Heart left ventricle (tissue), 16 donors: ENCODE data around the gene NPHP4. TPM values are rescaled to one million over a fixed set of nuclear protein-coding genes. Genes with fewer than 3 reads are reported as not detected.
A peak's percentile ranks its signal among the peaks of the same experiment; 100 is the strongest.

Experiments
- ATAC-seq, 4 donors: fragments of 200-7000 bp; cut with Tn5 transposase; one replicate each; pipeline ENCODE4 v1.9.1; 2020 to 2022; ENCODE audit warnings: moderate library complexity in 4 of 4, mild to moderate bottlenecking in 3 of 4, moderate number of reproducible peaks in 1 of 4
- DNase-seq, 5 donors: peaks; one replicate each; pipeline ENCODE4 v3.0.0-alpha.2; 2020
- H3K27ac ChIP-seq, 12 donors: fragments of 200-600 bp; sonication (generic) in 4 of 12; one replicate each; pipeline versions ENCODE4 v1.5.0 to v1.8.0; 2016 to 2022; ENCODE audit warnings: mild to moderate bottlenecking in 2 of 12
- H3K27me3 ChIP-seq, 9 donors: fragments of 200-600 bp; sonication (generic) in 2 of 9; one replicate each; pipeline versions ENCODE4 v1.5.1 to v1.8.0; 2016 to 2022; ENCODE audit warnings: mild to moderate bottlenecking in 3 of 9
- H3K36me3 ChIP-seq, 9 donors: fragments of 200-600 bp; sonication (generic) in 2 of 9; one replicate each; pipeline versions ENCODE4 v1.5.0 to v1.8.0; 2018 to 2022; ENCODE audit warnings: mild to moderate bottlenecking in 2 of 9
- H3K4me1 ChIP-seq, 12 donors: fragments of 200-600 bp; sonication (generic) in 4 of 12; one replicate each; pipeline versions ENCODE4 v1.5.0 to v1.8.0; 2016 to 2022; ENCODE audit warnings: mild to moderate bottlenecking in 3 of 12
- H3K4me3 ChIP-seq, 12 donors: fragments of 200-600 bp; sonication (generic) in 4 of 12; one replicate each; pipeline versions ENCODE4 v1.5.0 to v1.8.0; 2017 to 2022; ENCODE audit warnings: mild to moderate bottlenecking in 9 of 12, moderate library complexity in 4 of 12
- H3K9me3 ChIP-seq, 12 donors: fragments of 200-600 bp; sonication (generic) in 4 of 12; one replicate each; pipeline versions ENCODE4 v1.5.0 to v1.8.0; 2016 to 2022; ENCODE audit warnings: mild to moderate bottlenecking in 1 of 12
- CTCF ChIP-seq, 12 donors: fragments of 200-600 bp; sonication (generic) in 4 of 12; IDR thresholded peaks; one replicate each; pipeline versions ENCODE4 v1.5.0 to v1.8.0; 2018 to 2022; ENCODE audit warnings: antibody characterized with exemption in 12 of 12, mild to moderate bottlenecking in 5 of 12
- POLR2A ChIP-seq, 2 donors: fragments of 450-650 bp; IDR thresholded peaks; one replicate each; pipeline ENCODE4 v1.6.1; 2017; ENCODE audit warnings: antibody characterized with exemption in 2 of 2, mild to moderate bottlenecking in 2 of 2, moderate library complexity in 2 of 2
- WGBS, 4 donors: extraction: QIAGEN DNeasy Blood & Tissue Kit in 2 of 4; methylation state at CpG; one replicate each; pipeline versions ENCODE4 v1.1.5 to v1.1.7; 2013 to 2018; 5-methylcytosine and 5-hydroxymethylcytosine counted together
- intact Hi-C, 10 donors: fragments of 100-400 bp; cut with DNase I; formaldehyde crosslinking; loops; one replicate each; pipeline versions ENCODE4 v1.11.1 to v1.14.2; 2022
- polyA plus RNA-seq, 2 donors: library from polyadenylated mRNA; stranded (reverse); fragments of 200-250 nt; gene quantifications; one replicate each; pipeline ENCODE4 v1.2.3, GENCODE V29; 2013
- total RNA-seq, 9 donors: library from RNA; depleted of rRNA in 2 of 9; stranded (reverse); fragments of >200 nt in 2 of 9; fragmentation: NEBNext Ultra II Directional in 3 of 9; extraction: Animal tissue kit (Norgen Biotek cat#: 25700) in 3 of 9; gene quantifications; one replicate each; pipeline versions ENCODE4 v1.1.0 to v1.2.4, GENCODE V29; 2016 to 2023
- donor health status: ischemic (EF 13 %, LVEDD 7.1; RV severe dilation, severe dysfunction).
- donor health status: healthy with polysubstance abuse.
- donor health status: DM: no; HTN: yes; CAD: no.
- donor health status: DM: no; HTN: no; CAD: no.
- donor health status: ischemic (EF 25% LVEDD 6.9; RV normal size, moderate dysfunction).
- donor health status: ischemic (EF 25% LVEDD 5.7; RV mildly dilated, moderate dysfunction).
- donor health status: healthy.
- donor health status: DM: yes; HTN: yes; CAD: no.
- donor health status: ischemic (EF 35%, LVEDD 5.7; RV mildly dilated, moderate dysfunction).
- donor health status: nonischemic (EF 11% LVEDD 7.7; RV severe dilation, severe dysfunction).
- donor health status: DM: yes; HTN: yes; CAD: no.
- donor health status: PGD.
- donor health status: ischemic (EF 29% LVEDD 5.4; RV normal size, mild dysfunction).
- donor health status: nonischemic (EF 23%, LVEDD 6.1; RV moderate dilation, normal function).

The NPHP4 gene
- total and polyA plus RNA-seq, 11 donors, result 2.1 to 6.3 (median 3.1) TPM

GRCh38 chr1:6013491-6013890 lies 21.3 kb upstream of the NPHP4 start:
- ATAC-seq, result peak in 2 of 4 donors; percentile 3 to 6
- H3K4me3 ChIP-seq, result no peak overlapping the region
- peak in 2 of 5 donors; percentile 22 to 41 for DNase-seq
- H3K4me1 ChIP-seq, result peaks cover 0 to 34% (median 16%) of the 10 kb centered on the region in 12 donors
- H3K27me3 ChIP-seq, result no peaks in the 10 kb centered on the region
- no peaks in the 10 kb centered on the region for H3K36me3 ChIP-seq
- H3K9me3 ChIP-seq, result no peaks in the 10 kb centered on the region
- peak overlapping the region; percentile 70 to 95 (median 88) for H3K27ac ChIP-seq
- no peak for TF ChIP-seq POLR2A (IDR thresholded peaks at IDR 0.05)
- no peak for TF ChIP-seq CTCF (IDR thresholded peaks at IDR 0.05)
- intact Hi-C loops, result no loop called here
- WGBS, 4 donors, result 71 to 92% (median 90%) methylated on average over 6 to 12 of the region's 12 CpGs

- ATAC-seq (peak; percentile 11 to 53 (median 38)), DNase-seq (peak in 2 of 5 donors; percentile 58 to 63)
- Histone ChIP-seq H3K4me3 (no peak overlapping the region), H3K9me3 (no peaks in the 10 kb centered on the region), H3K27me3 (no peaks in the 10 kb centered on the region), H3K27ac (peak overlapping the region in 11 of 12 donors; percentile 70 to 95 (median 88)), H3K36me3 (no peaks in the 10 kb centered on the region), H3K4me1 (peaks cover 0 to 35% (median 16%) of the 10 kb centered on the region in 12 donors)
- TF ChIP-seq POLR2A (IDR thresholded peaks at IDR 0.05) (no peak), CTCF (IDR thresholded peaks at IDR 0.05) (no peak)
- intact Hi-C loops, result no loop called here
- 71 to 77% (median 74%) methylated on average over 13 to 17 of the region's 17 CpGs for WGBS, 4 donors
Observed at GRCh38 chr1:6012529-6013318, 20.5 kb upstream of the NPHP4 start.

- no peak for DNase-seq
- intact Hi-C loops, result no loop called here
- Histone ChIP-seq H3K9me3 (no peaks in the 10 kb centered on the region), H3K36me3 (no peaks in the 10 kb centered on the region), H3K27ac (peak overlapping the region in 1 of 12 donors; percentile 25), H3K4me3 (no peak overlapping the region), H3K27me3 (no peaks in the 10 kb centered on the region), H3K4me1 (peaks cover 0 to 43% (median 22%) of the 10 kb centered on the region in 12 donors)
- ATAC-seq, result no peak
- TF ChIP-seq CTCF (IDR thresholded peaks at IDR 0.05), result no peak
- TF ChIP-seq POLR2A (IDR thresholded peaks at IDR 0.05), result no peak
- 82 to 97% (median 93%) methylated on average over 3 of the region's 3 CpGs for WGBS, 4 donors
Observed at GRCh38 chr1:6011946-6012258, 19.7 kb upstream of the NPHP4 start.

GRCh38 chr1:6011161-6011945 lies 19.1 kb upstream of the NPHP4 start:
- DNase-seq, result peak in 1 of 5 donors; percentile 21
- intact Hi-C loops, result no loop called here
- Histone ChIP-seq H3K4me3 (no peak overlapping the region), H3K9me3 (no peaks in the 10 kb centered on the region), H3K27ac (peak overlapping the region in 1 of 12 donors; percentile 25), H3K27me3 (no peaks in the 10 kb centered on the region), H3K36me3 (no peaks in the 10 kb centered on the region), H3K4me1 (peaks cover 0 to 44% (median 24%) of the 10 kb centered on the region in 12 donors)
- TF ChIP-seq POLR2A (IDR thresholded peaks at IDR 0.05) (no peak), CTCF (IDR thresholded peaks at IDR 0.05) (no peak)
- no peak for ATAC-seq
- 91 to 94% (median 92%) methylated on average over 18 to 19 of the region's 19 CpGs for WGBS, 4 donors
